ENCODE results near the gene MYDGF. TPM values are rescaled to one million over a fixed set of nuclear protein-coding genes. Genes with fewer than 3 reads are reported as not detected.

The MYDGF gene
- total RNA-seq, 1 donor from 2014 or later, result 131 TPM

- H2AFZ ChIP-seq (ENCODE audit: low read depth, low read length), result no peak overlapping the region
- no peak overlapping the region for H3K4me3 ChIP-seq (ENCODE audit: insufficient read depth, low read depth, low read length)
- peaks cover 4% of the 10 kb centered on the region for H3K4me1 ChIP-seq (ENCODE audit: insufficient read depth, low read length)
- H3K9ac ChIP-seq (ENCODE audit: low read length), result no peak overlapping the region
- H3K27ac Mint-ChIP-seq (ENCODE audit: unreplicated experiment), result no peak overlapping the region
- H3K4me2 ChIP-seq (ENCODE audit: low read length), result no peak overlapping the region
- H3K36me3 ChIP-seq (ENCODE audit: insufficient read depth, low read length), result no peaks in the 10 kb centered on the region
- peaks cover 16% of the 10 kb centered on the region for H3K79me2 ChIP-seq (ENCODE audit: insufficient read depth, low read length)
- no peaks in the 10 kb centered on the region for H3K9me3 Mint-ChIP-seq (ENCODE audit: unreplicated experiment)
- FAIRE-seq, result no peak
- H3K27me3 Mint-ChIP-seq (ENCODE audit: low read depth, unreplicated experiment), result no peaks in the 10 kb centered on the region
- H4K20me1 ChIP-seq (ENCODE audit: insufficient read depth, low read length), result peaks cover 23% of the 10 kb centered on the region
- H3K27me3 ChIP-seq (ENCODE audit: insufficient read depth, low read length), result no peaks in the 10 kb centered on the region
- TF ChIP-seq EZH2 (IDR thresholded peaks at IDR 0.05; ENCODE audit: insufficient read depth, low read length) (no peak), CTCF (IDR thresholded peaks at IDR 0.05; ENCODE audit: insufficient read depth, low read depth, low read length) (no peak)
- no peak overlapping the region for H3K4me3 Mint-ChIP-seq (ENCODE audit: unreplicated experiment)
- no peaks in the 10 kb centered on the region for H3K9me3 ChIP-seq (ENCODE audit: insufficient read depth, low read depth, low read length)
- no peak for DNase-seq (ENCODE audit: low read depth)
- peaks cover 11% of the 10 kb centered on the region for H3K36me3 Mint-ChIP-seq (ENCODE audit: low read depth, unreplicated experiment)
- H3K27ac ChIP-seq (ENCODE audit: low read depth, low read length), result no peak overlapping the region
- H3K4me1 Mint-ChIP-seq (ENCODE audit: low read depth, unreplicated experiment), result no peaks in the 10 kb centered on the region
Observed at GRCh38 chr19:4650159-4650558, 20.0 kb downstream of the MYDGF start.

- Mint-ChIP-seq H3K36me3 (ENCODE audit: low read depth, unreplicated experiment) (peaks cover 5% of the 10 kb centered on the region), H3K4me1 (ENCODE audit: low read depth, unreplicated experiment) (no peaks in the 10 kb centered on the region), H3K27ac (ENCODE audit: unreplicated experiment) (no peak overlapping the region), H3K27me3 (ENCODE audit: low read depth, unreplicated experiment) (no peaks in the 10 kb centered on the region), H3K9me3 (ENCODE audit: unreplicated experiment) (no peaks in the 10 kb centered on the region), H3K4me3 (ENCODE audit: unreplicated experiment) (no peak overlapping the region)
- Histone ChIP-seq H3K27ac (ENCODE audit: low read depth, low read length) (no peak overlapping the region), H4K20me1 (ENCODE audit: insufficient read depth, low read length) (peaks cover 17% of the 10 kb centered on the region), H3K9ac (ENCODE audit: low read length) (no peak overlapping the region), H2AFZ (ENCODE audit: low read depth, low read length) (no peak overlapping the region), H3K27me3 (ENCODE audit: insufficient read depth, low read length) (no peaks in the 10 kb centered on the region), H3K79me2 (ENCODE audit: insufficient read depth, low read length) (peaks cover 16% of the 10 kb centered on the region), H3K4me1 (ENCODE audit: insufficient read depth, low read length) (peaks cover 4% of the 10 kb centered on the region), H3K4me2 (ENCODE audit: low read length) (no peak overlapping the region), H3K4me3 (ENCODE audit: insufficient read depth, low read depth, low read length) (no peak overlapping the region), H3K36me3 (ENCODE audit: insufficient read depth, low read length) (no peaks in the 10 kb centered on the region), H3K9me3 (ENCODE audit: insufficient read depth, low read depth, low read length) (no peaks in the 10 kb centered on the region)
- TF ChIP-seq EZH2 (IDR thresholded peaks at IDR 0.05; ENCODE audit: insufficient read depth, low read length), result no peak
- no peak for TF ChIP-seq CTCF (IDR thresholded peaks at IDR 0.05; ENCODE audit: insufficient read depth, low read depth, low read length)
- DNase-seq (ENCODE audit: low read depth) (no peak), FAIRE-seq (no peak)
Observed at GRCh38 chr19:4649392-4650047, 20.6 kb downstream of the MYDGF start.

Measured in astrocyte (in vitro differentiated cells and primary cell).